Transverse colon (tissue), 4 donors: Measurements from ENCODE around the gene PRKCA. TPM values are rescaled to one million over a fixed set of nuclear protein-coding genes. Genes with fewer than 3 reads are reported as not detected.

Source experiments
- DNase-seq: peaks from one replicate; pipeline ENCODE4 v3.0.0-alpha.2; 2019
- H3K27ac ChIP-seq, 4 donors: fragments of 200-600 bp; sonication (generic); 2 replicates each; pipeline ENCODE4 v1.5.1; 2016 to 2018; ENCODE audit warnings: inconsistent platforms in 4 of 4
- H3K27me3 ChIP-seq: fragments of 200-600 bp; sonication (generic); 2 replicates; pipeline ENCODE4 v1.5.1; 2017; ENCODE audit warnings: inconsistent platforms
- H3K36me3 ChIP-seq, 4 donors: fragments of 200-600 bp; sonication (generic); 2 replicates each; pipeline ENCODE4 v1.5.1; 2017 to 2019; ENCODE audit warnings: inconsistent platforms in 4 of 4
- H3K4me1 ChIP-seq, 4 donors: fragments of 200-600 bp; sonication (generic); 2 replicates each; pipeline ENCODE4 v1.5.1; 2017 to 2020; ENCODE audit warnings: inconsistent platforms in 4 of 4
- H3K4me3 ChIP-seq, 4 donors: fragments of 200-600 bp; sonication (generic); 1 replicate in 1 of 4; 2 replicates in 3 of 4; pipeline versions ENCODE4 v1.5.1 to v1.6.1; 2017 to 2019; ENCODE audit warnings: inconsistent platforms in 4 of 4
- H3K9me3 ChIP-seq, 2 donors: fragments of 200-600 bp; sonication (generic); 2 replicates each; pipeline ENCODE4 v1.5.1; 2017 to 2019; ENCODE audit warnings: inconsistent platforms in 2 of 2
- CTCF ChIP-seq, 5 experiments: fragments of 200-600 bp in 3 of 5; fragments of 450-650 bp in 2 of 5; sonication (generic) in 3 of 5; IDR thresholded peaks; 1 replicate in 2 of 5; 2 replicates in 3 of 5; pipeline ENCODE4 v1.5.1; 2016 to 2017; ENCODE audit warnings: antibody characterized with exemption in 5 of 5, inconsistent platforms in 3 of 5, mild to moderate bottlenecking in 2 of 5, moderate library complexity in 1 of 5
- EP300 ChIP-seq: sonication (generic); formaldehyde crosslinking; IDR thresholded peaks from one replicate; pipeline ENCODE4 v1.6.1; 2017; ENCODE audit warnings: antibody characterized with exemption, low read depth
- POLR2A ChIP-seq: fragments of 450-650 bp; IDR thresholded peaks from one replicate; pipeline ENCODE4 v1.6.1; 2016; ENCODE audit warnings: antibody characterized with exemption, mild to moderate bottlenecking, moderate library complexity
- POLR2AphosphoS5 ChIP-seq, 3 donors: sonication (generic); formaldehyde crosslinking; IDR thresholded peaks; one replicate each; pipeline ENCODE4 v1.6.1; 2016; ENCODE audit warnings: antibody characterized with exemption in 3 of 3
- WGBS, 2 donors: methylation state at CpG; one replicate each; pipeline ENCODE4 v1.1.5; 2018; ENCODE audit warnings: low coverage in 1 of 2; 5-methylcytosine and 5-hydroxymethylcytosine counted together
- in situ Hi-C, 4 donors: fragments of 200-750 bp; cut with MboI; loops; one replicate each; pipeline versions ENCODE4 v1.15.0 to v1.15.1; 2017; ENCODE audit warnings: low sequenced_read_pairs in 3 of 4, low pct_ligation_motif_present in 1 of 4, low pct_unique_long_range_greater_than_20kb in 1 of 4
- intact Hi-C: fragments of 100-400 bp; cut with DNase I; formaldehyde crosslinking; loops from one replicate; pipeline ENCODE4 v1.15.1; 2023; ENCODE audit warnings: low total_unique reads
- total RNA-seq, 4 donors: library from RNA; depleted of rRNA; stranded (reverse); fragments of >200 nt; gene quantifications; one replicate each; pipeline ENCODE4 v1.1.0, GENCODE V29; 2016

Gene PRKCA
- total RNA-seq, 4 donors from 2014 or later, result 16.1 to 49.7 (median 31.7) TPM

DNA sequence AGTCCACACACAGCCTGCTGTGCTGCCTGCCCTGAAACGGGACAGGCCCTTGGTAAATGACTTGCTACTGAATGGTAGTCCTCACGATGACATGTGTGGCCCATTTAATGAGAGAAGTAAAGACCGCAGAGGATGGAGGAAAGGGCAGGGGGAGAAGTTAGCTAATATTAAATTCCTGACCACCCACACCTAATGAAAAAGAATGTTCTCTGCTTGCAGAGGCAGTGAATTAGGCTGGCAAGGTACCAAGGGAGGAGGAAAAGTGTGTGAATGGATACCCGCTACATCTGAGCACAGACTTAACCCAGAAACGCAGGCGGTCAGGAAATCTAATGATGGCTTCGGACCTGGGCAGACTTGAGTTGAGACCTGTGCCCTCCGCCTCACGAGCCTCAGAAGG is 141.2 kb downstream of the PRKCA start:
- peaks cover 0 to 9% (median 0%) of the 10 kb centered on the region in 4 donors for H3K4me1 ChIP-seq
- intact Hi-C loops, result no loop called here
- no peaks in the 10 kb centered on the region for H3K27me3 ChIP-seq
- H3K4me3 ChIP-seq, result no peak overlapping the region
- no peak for TF ChIP-seq CTCF (IDR thresholded peaks at IDR 0.05)
- no peak for TF ChIP-seq POLR2A
- no peak for TF ChIP-seq EP300
- TF ChIP-seq POLR2AphosphoS5 (IDR thresholded peaks at IDR 0.05), result no peak
- 73 to 85% methylated on average over 8 to 9 of the region's 9 CpGs for WGBS, 2 donors
- H3K36me3 ChIP-seq, result no peaks in the 10 kb centered on the region
- no peaks in the 10 kb centered on the region for H3K9me3 ChIP-seq
- in situ Hi-C loops, result loop anchor here in 1 of 4 donors (25.0 kb wide), 1 partner anchor 181 kb away; no protein-coding TSS in a partner anchor
- DNase-seq, result no peak
- H3K27ac ChIP-seq, result no peak overlapping the region

DNA sequence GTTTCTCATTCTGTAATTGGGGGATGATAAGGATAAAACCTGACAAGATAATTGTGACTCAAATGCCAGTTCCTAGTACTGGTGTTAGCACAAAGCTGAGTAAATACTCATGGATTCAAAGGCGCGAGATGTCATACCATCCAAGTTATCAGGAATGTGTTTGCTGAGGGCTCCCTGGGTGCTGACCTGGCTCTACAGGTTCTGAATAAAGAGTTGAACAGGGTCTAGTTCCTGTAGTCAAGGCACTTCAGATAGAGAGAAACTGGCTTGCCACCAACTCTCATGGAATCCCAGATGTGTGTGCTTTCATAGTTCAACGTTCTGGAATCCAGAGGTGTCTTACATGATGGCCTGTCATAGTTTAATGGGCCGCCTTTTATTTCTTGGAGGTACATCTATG is 141.6 kb downstream of the PRKCA start:
- H3K27ac ChIP-seq, result no peak overlapping the region
- no peak for DNase-seq
- no peak overlapping the region for H3K4me3 ChIP-seq
- 90 to 91% methylated on average over 2 to 4 of the region's 4 CpGs for WGBS, 2 donors
- no peaks in the 10 kb centered on the region for H3K27me3 ChIP-seq
- no peaks in the 10 kb centered on the region for H3K9me3 ChIP-seq
- no peaks in the 10 kb centered on the region for H3K36me3 ChIP-seq
- in situ Hi-C loops (loop anchor here in 1 of 4 donors (25.0 kb wide), 1 partner anchor 182 kb away; no protein-coding TSS in a partner anchor), intact Hi-C loops (no loop called here)
- peaks cover 0 to 9% (median 0%) of the 10 kb centered on the region in 4 donors for H3K4me1 ChIP-seq
- TF ChIP-seq POLR2A, result no peak
- no peak for TF ChIP-seq POLR2AphosphoS5 (IDR thresholded peaks at IDR 0.05)
- TF ChIP-seq CTCF (IDR thresholded peaks at IDR 0.05), result no peak
- no peak for TF ChIP-seq EP300

DNA sequence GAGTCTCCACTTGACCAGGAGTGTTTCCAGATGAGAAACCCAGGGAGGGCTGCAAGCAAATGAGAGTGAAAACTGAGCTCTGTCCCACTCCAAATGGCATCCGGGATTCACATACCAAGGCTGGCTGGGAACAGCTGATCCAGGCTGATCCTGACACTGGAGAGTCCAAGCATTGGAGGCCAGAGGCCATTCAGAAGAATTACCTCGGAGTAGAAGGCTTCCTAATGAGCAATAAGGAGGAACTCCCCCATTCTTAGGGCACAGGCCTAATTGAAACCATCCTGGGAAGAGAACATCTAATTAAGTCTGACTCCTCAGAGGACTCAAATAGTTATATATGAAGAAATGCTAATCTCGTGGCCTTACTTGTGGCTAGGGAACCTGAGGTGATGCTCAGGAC is 142.8 kb downstream of the PRKCA start:
- 82% methylated on average over 3 of the region's 3 CpGs; no CpG with 5 or more reads in 1 of the 2 donors for WGBS, 2 donors
- in situ Hi-C loops, result loop anchor here in 1 of 4 donors (25.0 kb wide), 1 partner anchor 183 kb away; no protein-coding TSS in a partner anchor

DNA sequence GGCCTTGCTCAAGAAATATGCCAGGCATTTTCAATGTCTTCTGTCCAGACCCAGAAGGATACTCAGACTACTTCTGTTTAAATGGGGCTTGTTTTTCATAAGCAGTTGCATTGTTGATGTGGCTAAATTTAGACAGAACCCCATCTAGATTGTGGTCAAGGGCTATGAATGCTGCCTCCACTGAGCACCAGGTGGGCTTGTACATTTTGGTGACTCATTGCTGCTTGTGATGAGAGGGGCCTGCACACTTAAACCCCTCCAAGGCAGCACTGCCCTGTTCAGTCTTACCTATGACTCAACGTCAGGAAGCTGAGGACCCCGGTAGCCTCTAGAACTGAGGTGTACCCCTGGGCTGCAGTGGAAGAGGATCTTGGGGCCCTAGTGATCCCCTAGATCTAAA is 144.0 kb downstream of the PRKCA start:
- H3K36me3 ChIP-seq, result no peaks in the 10 kb centered on the region
- 89% methylated on average over 2 of the region's 2 CpGs; no CpG with 5 or more reads in 1 of the 2 donors for WGBS, 2 donors
- TF ChIP-seq POLR2AphosphoS5 (IDR thresholded peaks at IDR 0.05) (no peak), POLR2A (no peak), CTCF (IDR thresholded peaks at IDR 0.05) (no peak), EP300 (no peak)
- in situ Hi-C loops, result loop anchor here in 1 of 4 donors (25.0 kb wide), 1 partner anchor 184 kb away; no protein-coding TSS in a partner anchor
- no peak overlapping the region for H3K27ac ChIP-seq
- no peaks in the 10 kb centered on the region for H3K27me3 ChIP-seq
- intact Hi-C loops, result no loop called here
- H3K4me1 ChIP-seq, result peaks cover 0 to 22% (median 10%) of the 10 kb centered on the region in 4 donors
- no peak for DNase-seq
- H3K4me3 ChIP-seq, result no peak overlapping the region
- H3K9me3 ChIP-seq, result no peaks in the 10 kb centered on the region

More for the DNA sequence above, 142.8 kb downstream of the PRKCA start:
- Histone ChIP-seq H3K36me3 (no peaks in the 10 kb centered on the region), H3K27ac (no peak overlapping the region), H3K27me3 (no peaks in the 10 kb centered on the region), H3K4me1 (peaks cover 0 to 18% (median 5%) of the 10 kb centered on the region in 4 donors), H3K4me3 (no peak overlapping the region), H3K9me3 (no peaks in the 10 kb centered on the region)
- TF ChIP-seq EP300, result no peak
- no peak for TF ChIP-seq POLR2AphosphoS5 (IDR thresholded peaks at IDR 0.05)
- no peak for TF ChIP-seq POLR2A
- TF ChIP-seq CTCF (IDR thresholded peaks at IDR 0.05), result no peak
- DNase-seq, result no peak
- intact Hi-C loops, result no loop called here
